Calu3 (cell line): ENCODE data around the gene PLXNB1. TPM values are rescaled to one million over a fixed set of nuclear protein-coding genes. Genes with fewer than 3 reads are reported as not detected.
"Not testable (repeated sequence)": the region's sequence is repeated elsewhere in the genome, so short reads cannot be mapped to it uniquely, and the experiment has no call there.

Source experiments
- BruUV-seq: library from RNA; stranded (reverse); fragments of 400-500 nt; replicated peaks from 2 replicates; lab custom pipeline; 2021; lab: Mats Ljungman, UMichigan
- CTCF ChIA-PET: fragments of 300-600 bp; sonication (Branson Sonifier 250); formaldehyde crosslinking; loops from one replicate; lab custom pipeline; 2022; ENCODE audit warnings: antibody characterized with exemption; lab: Charles Lee
- DNase-seq: peaks from one replicate; pipeline ENCODE4 v3.0.0; 2022
- H3K27ac Mint-ChIP-seq: one replicate; pipeline ENCODE4 v1.8.0; 2022; ENCODE audit warnings: mixed read lengths; ENCODE audit not compliant: unreplicated experiment
- H3K27me3 Mint-ChIP-seq: one replicate; pipeline ENCODE4 v1.8.0; 2022; ENCODE audit warnings: mixed read lengths; ENCODE audit not compliant: unreplicated experiment
- H3K36me3 Mint-ChIP-seq: one replicate; pipeline ENCODE4 v1.8.0; 2022; ENCODE audit warnings: mild to moderate bottlenecking, moderate library complexity, mixed read lengths; ENCODE audit not compliant: insufficient read depth, unreplicated experiment
- H3K4me1 Mint-ChIP-seq: one replicate; pipeline ENCODE4 v1.8.0; 2022; ENCODE audit warnings: mild to moderate bottlenecking, low read depth, mixed read lengths; ENCODE audit not compliant: unreplicated experiment
- H3K4me3 Mint-ChIP-seq: one replicate; pipeline ENCODE4 v1.8.0; 2022; ENCODE audit warnings: mild to moderate bottlenecking, low read depth, moderate library complexity, mixed read lengths; ENCODE audit not compliant: unreplicated experiment
- H3K9me3 Mint-ChIP-seq: one replicate; pipeline ENCODE4 v1.8.0; 2022; ENCODE audit warnings: low read depth, mixed read lengths; ENCODE audit not compliant: unreplicated experiment
- CTCF ChIP-seq: fragments of 200-600 bp; IDR thresholded peaks from one replicate; pipeline ENCODE4 v1.8.0; 2022; ENCODE audit warnings: antibody characterized with exemption; ENCODE audit not compliant: unreplicated experiment
- intact Hi-C: fragments of 100-400 bp; cut with micrococcal nuclease; formaldehyde crosslinking; loops from one replicate; pipeline ENCODE4 v1.10.0; 2022; ENCODE audit not compliant: unreplicated experiment
- total RNA-seq: library from RNA; stranded (reverse); gene quantifications from 2 replicates; pipeline ENCODE4 v1.2.3, GENCODE V29; 2022

PLXNB1 gene
- total RNA-seq, 1 experiment from 2014 or later, result 174 TPM

GRCh38 chr3:48402281-48402732, 27.6 kb downstream of the PLXNB1 start:
- Mint-ChIP-seq H3K27me3 (no peaks in the 10 kb centered on the region), H3K4me3 (peak overlapping the region; percentile 10), H3K27ac (peak overlapping the region; percentile 20), H3K4me1 (peaks cover 13% of the 10 kb centered on the region), H3K9me3 (no peaks in the 10 kb centered on the region), H3K36me3 (peaks cover 47% of the 10 kb centered on the region)
- CTCF ChIA-PET, result interaction anchor here (0.9 to 4.2 kb wide), 3 partner anchors 27 to 34 kb away, joined by 7 to 243 read pairs (median 23); partner anchors contain the start of gene PLXNB1
- no peak for TF ChIP-seq CTCF
- peak; percentile 42 for DNase-seq
- BruUV-seq, result no TSS peak
- intact Hi-C loops, result loop anchor here (5.0 kb wide), 1 partner anchor 105 kb away; no protein-coding TSS in a partner anchor

GRCh38 chr3:48401434-48401901, 28.4 kb downstream of the PLXNB1 start:
- not testable (repeated sequence) for H3K4me3 Mint-ChIP-seq, DNase-seq, BruUV-seq, H3K27me3 Mint-ChIP-seq, H3K27ac Mint-ChIP-seq, H3K9me3 Mint-ChIP-seq
- H3K36me3 Mint-ChIP-seq, result peaks cover 47% of the 10 kb centered on the region
- CTCF ChIA-PET, result interaction anchor here (0.7 to 4.2 kb wide), 11 partner anchors 13 to 207 kb away, joined by 5 to 243 read pairs (median 8); partner anchors contain the start of genes CCDC51, PFKFB4, PLXNB1 and TMA7
- peaks cover 13% of the 10 kb centered on the region for H3K4me1 Mint-ChIP-seq
- intact Hi-C loops, result loop anchor here (1.0 to 5.0 kb wide), 2 partner anchors 35 to 106 kb away; no protein-coding TSS in a partner anchor

GRCh38 chr3:48400824-48401433, 29.0 kb downstream of the PLXNB1 start:
- H3K27ac Mint-ChIP-seq, result peak overlapping the region; percentile 36
- intact Hi-C loops, result loop anchor here (1.0 to 5.0 kb wide), 2 partner anchors 35 to 106 kb away; no protein-coding TSS in a partner anchor
- peaks cover 5% of the 10 kb centered on the region for H3K27me3 Mint-ChIP-seq
- no peaks in the 10 kb centered on the region for H3K9me3 Mint-ChIP-seq
- DNase-seq, result peak; percentile 60
- peak; percentile 66 for TF ChIP-seq CTCF
- peaks cover 48% of the 10 kb centered on the region for H3K36me3 Mint-ChIP-seq
- CTCF ChIA-PET, result interaction anchor here (0.7 to 4.2 kb wide), 13 partner anchors 13 to 207 kb away, joined by 3 to 243 read pairs (median 7); partner anchors contain the start of genes CCDC51, PFKFB4, PLXNB1 and TMA7
- no peak overlapping the region for H3K4me3 Mint-ChIP-seq
- H3K4me1 Mint-ChIP-seq, result peaks cover 13% of the 10 kb centered on the region
- BruUV-seq, result TSS peak; percentile 6

- BruUV-seq, result no TSS peak
- intact Hi-C loops, result loop anchor here (5.0 kb wide), 1 partner anchor 108 kb away; no protein-coding TSS in a partner anchor
- Mint-ChIP-seq H3K36me3 (peaks cover 49% of the 10 kb centered on the region), H3K27me3 (peaks cover 19% of the 10 kb centered on the region), H3K4me3 (no peak overlapping the region), H3K27ac (peak overlapping the region; percentile 60), H3K4me1 (peaks cover 13% of the 10 kb centered on the region), H3K9me3 (no peaks in the 10 kb centered on the region)
- TF ChIP-seq CTCF, result no peak
- CTCF ChIA-PET, result interaction anchor here (0.5 to 4.2 kb wide), 3 partner anchors 9 to 40 kb away, joined by 3 to 243 read pairs (median 19); partner anchors contain the start of genes CCDC51 and TMA7
- no peak for DNase-seq
Observed at GRCh38 chr3:48399387-48400172, 30.3 kb downstream of the PLXNB1 start.
